Choroid plexus epithelial cell (primary cell): ENCODE measurements around the gene SMIM31.

Source experiments
- DNase-seq: peaks from one replicate; pipeline ENCODE4 v3.0.0-alpha.2; 2010; ENCODE audit warnings: low read depth
- H3K4me3 ChIP-seq: 2 replicates; pipeline ENCODE4 v1.5.1; 2011; ENCODE audit warnings: low read depth, mild to moderate bottlenecking, control low read depth, low read length, moderate library complexity
- TF ChIP-seq, protein P1 (sequence below): conservative IDR thresholded peaks from 2 replicates; pipeline ENCODE4 v1.5.1; 2011; ENCODE audit warnings: low read depth, mild to moderate bottlenecking, control low read depth, inconsistent platforms, low read length, moderate library complexity

Gene SMIM31

DNA sequence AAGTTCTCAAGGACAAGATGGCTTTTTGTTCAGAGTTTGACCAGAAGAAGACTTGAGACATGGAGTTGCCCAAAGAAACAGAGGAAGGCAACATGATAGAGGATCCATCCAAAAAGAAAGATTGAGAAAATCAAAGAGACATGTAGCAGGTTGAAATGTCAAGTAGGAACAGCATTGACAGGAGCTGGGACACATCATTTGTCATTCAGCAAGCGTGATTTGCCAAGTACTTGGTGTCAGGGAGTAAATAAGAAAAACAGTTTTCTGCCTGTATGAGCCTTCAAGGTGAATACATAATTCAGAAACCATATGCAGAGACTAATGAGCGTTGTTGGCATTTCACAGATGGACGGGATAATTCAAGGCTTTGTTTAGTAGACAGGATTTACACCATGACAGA, 11.2 kb downstream of the SMIM31 start:
- TF ChIP-seq, protein P1, sequence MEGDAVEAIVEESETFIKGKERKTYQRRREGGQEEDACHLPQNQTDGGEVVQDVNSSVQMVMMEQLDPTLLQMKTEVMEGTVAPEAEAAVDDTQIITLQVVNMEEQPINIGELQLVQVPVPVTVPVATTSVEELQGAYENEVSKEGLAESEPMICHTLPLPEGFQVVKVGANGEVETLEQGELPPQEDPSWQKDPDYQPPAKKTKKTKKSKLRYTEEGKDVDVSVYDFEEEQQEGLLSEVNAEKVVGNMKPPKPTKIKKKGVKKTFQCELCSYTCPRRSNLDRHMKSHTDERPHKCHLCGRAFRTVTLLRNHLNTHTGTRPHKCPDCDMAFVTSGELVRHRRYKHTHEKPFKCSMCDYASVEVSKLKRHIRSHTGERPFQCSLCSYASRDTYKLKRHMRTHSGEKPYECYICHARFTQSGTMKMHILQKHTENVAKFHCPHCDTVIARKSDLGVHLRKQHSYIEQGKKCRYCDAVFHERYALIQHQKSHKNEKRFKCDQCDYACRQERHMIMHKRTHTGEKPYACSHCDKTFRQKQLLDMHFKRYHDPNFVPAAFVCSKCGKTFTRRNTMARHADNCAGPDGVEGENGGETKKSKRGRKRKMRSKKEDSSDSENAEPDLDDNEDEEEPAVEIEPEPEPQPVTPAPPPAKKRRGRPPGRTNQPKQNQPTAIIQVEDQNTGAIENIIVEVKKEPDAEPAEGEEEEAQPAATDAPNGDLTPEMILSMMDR = no peak
- no peak overlapping the region for H3K4me3 ChIP-seq
- DNase-seq = no peak

DNA sequence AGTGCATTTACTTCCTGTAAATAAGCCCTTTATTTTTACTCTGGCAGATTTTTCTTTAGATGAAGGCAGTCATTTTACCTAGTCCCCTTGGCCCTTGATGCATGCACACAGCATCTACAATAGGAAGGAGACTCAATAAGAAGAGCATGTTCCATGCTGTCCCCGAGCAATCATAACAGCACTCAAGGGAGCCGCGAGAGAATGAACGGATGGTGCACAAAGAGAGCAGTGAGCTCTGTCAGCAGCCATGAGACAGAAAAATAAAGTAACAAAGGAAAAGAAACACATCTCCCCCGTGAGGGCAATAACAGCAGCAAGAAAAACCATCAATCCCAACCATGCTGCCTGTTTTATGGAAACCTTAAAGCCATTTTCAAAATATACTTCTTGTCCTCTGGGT, 11.9 kb downstream of the SMIM31 start:
- no peak overlapping the region for H3K4me3 ChIP-seq
- TF ChIP-seq, protein P1 = no peak
- DNase-seq = no peak

DNA sequence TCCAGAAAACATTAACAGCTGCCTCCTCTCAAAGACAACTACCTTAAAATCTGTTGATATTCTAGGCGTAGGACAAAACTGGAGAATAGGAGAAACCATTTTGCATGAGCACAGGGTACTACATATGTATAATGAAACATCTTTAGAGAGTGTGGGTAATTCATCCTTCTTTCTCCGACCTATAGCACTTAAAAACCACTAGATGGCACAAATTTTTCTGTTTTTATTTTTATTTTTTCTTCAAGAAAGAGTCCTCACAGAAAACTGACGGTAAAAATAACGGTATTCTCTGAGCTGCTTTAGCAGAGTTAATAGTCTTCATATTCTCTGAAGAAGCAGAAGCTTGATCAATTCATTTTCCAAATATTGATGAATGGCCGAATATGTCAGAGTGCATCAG, 14.6 kb downstream of the SMIM31 start:
- DNase-seq = peak; percentile 36
- TF ChIP-seq, protein P1 = peak; percentile 50
- H3K4me3 ChIP-seq = no peak overlapping the region

DNA sequence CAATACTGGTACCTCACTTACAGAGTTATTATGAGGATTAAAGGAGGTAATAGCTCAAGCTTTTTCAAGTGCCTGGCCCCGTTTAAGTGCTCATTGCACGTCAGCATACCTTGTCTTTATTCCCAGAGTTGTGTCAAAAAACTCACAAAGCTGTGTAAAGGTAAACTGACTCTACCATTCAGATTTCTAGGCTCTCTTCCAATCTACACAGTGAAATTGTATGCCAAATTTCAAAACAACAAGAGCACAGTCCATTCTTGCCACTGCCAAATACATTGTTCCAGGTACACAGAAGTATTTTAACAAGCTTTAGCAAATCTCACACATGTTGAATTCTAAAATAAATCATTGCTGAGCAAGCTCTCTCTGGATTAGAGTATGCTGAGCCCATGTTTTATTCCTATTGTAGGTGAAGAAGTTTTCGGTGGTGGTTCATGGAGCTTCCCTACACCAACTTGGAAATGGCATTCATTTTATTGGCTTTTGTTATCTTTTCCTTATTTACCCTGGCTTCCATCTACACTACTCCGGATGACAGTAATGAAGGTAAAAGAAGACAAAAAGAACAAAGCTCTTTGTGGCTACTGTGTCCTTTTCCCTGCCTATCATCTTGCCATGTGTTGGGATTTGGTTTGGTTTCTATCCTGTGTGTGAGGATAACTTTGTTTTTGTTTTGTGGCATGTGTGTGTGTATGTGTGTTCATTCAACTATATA, 16.2 kb downstream of the SMIM31 start:
- no peak for DNase-seq
- TF ChIP-seq, protein P1 = no peak

DNA sequence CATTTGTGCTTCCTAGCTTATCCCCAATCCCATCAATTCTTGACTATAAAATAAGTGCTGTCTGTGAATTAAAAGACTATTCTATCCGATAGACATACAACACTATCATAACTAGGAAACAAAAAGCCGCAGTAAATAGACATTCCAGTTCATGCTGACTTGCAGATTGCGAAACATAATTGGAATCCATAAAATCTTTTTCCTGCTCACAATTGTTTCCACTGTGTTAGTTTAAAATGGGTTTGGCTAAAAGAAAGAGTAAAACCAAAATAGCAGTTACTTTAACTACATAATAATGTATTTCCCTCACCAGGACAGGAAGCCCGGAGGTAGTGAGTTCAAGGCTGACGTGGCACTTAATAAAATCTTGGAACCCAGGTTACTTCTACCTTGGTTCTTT, 17.2 kb downstream of the SMIM31 start:
- peak; percentile 4 for DNase-seq

More for the DNA sequence above, 16.2 kb downstream of the SMIM31 start:
- no peak overlapping the region for H3K4me3 ChIP-seq

DNA sequence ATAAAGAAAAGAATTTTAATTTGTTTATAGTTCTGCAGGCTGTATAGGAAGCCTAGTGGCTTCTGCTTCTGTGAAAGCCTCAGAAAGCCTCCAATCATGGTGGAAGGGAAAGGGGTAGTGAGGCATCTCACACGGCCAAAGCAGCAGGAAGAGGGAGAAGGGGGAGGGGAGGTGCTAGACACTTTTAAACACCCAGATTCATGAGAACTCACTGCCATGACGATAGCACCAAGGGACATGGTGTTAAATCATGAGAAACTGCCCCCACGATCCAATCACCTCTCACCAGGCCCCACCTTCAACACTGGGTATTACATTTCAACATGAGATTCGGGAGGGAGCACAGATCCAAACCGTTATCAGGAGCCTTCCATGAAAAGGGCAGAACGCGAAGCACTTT, 18.1 kb downstream of the SMIM31 start:
- TF ChIP-seq, protein P1 = no peak
- H3K4me3 ChIP-seq = no peak overlapping the region
- no peak for DNase-seq

More for the DNA sequence above, 17.2 kb downstream of the SMIM31 start:
- no peak overlapping the region for H3K4me3 ChIP-seq
- TF ChIP-seq, protein P1 = no peak

DNA sequence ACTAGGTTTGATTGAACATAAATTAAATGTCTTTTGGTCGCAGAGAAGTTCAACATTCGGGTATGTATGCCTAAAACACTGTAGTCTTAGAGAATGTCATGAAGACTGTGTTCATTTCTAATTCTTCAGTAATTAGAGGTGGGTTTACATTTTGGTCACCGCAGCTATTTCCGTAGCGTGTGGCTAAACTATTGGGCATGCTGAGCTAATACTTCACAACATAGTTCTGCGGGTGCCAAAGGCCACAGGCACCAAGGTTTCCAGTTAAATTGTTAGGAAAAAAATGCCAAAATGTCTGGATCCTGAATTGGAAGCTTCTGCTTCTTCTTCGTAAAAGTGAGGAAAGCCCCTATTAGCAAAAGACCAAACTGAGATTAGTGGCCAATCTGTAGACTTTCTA, 25.1 kb downstream of the SMIM31 start:
- TF ChIP-seq, protein P1 = no peak

More for the DNA sequence above, 25.1 kb downstream of the SMIM31 start:
- no peak for DNase-seq
- no peak overlapping the region for H3K4me3 ChIP-seq
